HEK293 (cell line): ENCODE results near the gene IGF1R.

Experiments used
- CTCF ChIA-PET: fragments of 350-600 bp; formaldehyde crosslinking; extraction: SDS; loops from one replicate; lab custom pipeline; 2021; ENCODE audit warnings: antibody characterized with exemption; lab: Yijun Ruan, JAX
- POLR2A ChIA-PET: fragments of 300-600 bp; formaldehyde crosslinking; extraction: SDS; loops from one replicate; lab custom pipeline; 2020; ENCODE audit warnings: antibody characterized with exemption, inconsistent platforms; lab: Yijun Ruan, JAX
- H3K27ac ChIP-seq: fragments of 200-500 bp; sonication (Bioruptor generic); 2 replicates; pipeline ENCODE4 v1.5.1; 2014; ENCODE audit warnings: low read depth, low read length, control low read depth, inconsistent platforms; ENCODE audit errors: extremely low read depth
- H3K36me3 ChIP-seq, 2 experiments: fragments of 200-500 bp in 1 of 2; sonication (Bioruptor generic) in 1 of 2; 1 replicate in 1 of 2; 2 replicates in 1 of 2; pipeline ENCODE4 v1.5.1; 2014 to 2017; ENCODE audit warnings: inconsistent platforms in 2 of 2, low read length in 2 of 2; ENCODE audit not compliant: control insufficient read depth in 2 of 2, insufficient read depth in 1 of 2
- H3K4me1 ChIP-seq: fragments of 200-500 bp; sonication (Bioruptor generic); 2 replicates; pipeline ENCODE4 v1.5.1; 2014; ENCODE audit warnings: mild to moderate bottlenecking, low read length, inconsistent platforms; ENCODE audit not compliant: control insufficient read depth, insufficient read depth
- H3K4me3 ChIP-seq: 2 replicates; pipeline ENCODE4 v1.5.1; 2011; ENCODE audit warnings: low read depth, mild to moderate bottlenecking, control low read depth, low read length, moderate library complexity
- H3K9me3 ChIP-seq: fragments of 200-500 bp; sonication (Bioruptor generic); 2 replicates; pipeline ENCODE4 v1.5.1; 2014; ENCODE audit warnings: low read depth, low read length, inconsistent platforms; ENCODE audit not compliant: control insufficient read depth, insufficient read depth
- ATF2 ChIP-seq: fragments of 450-650 bp; formaldehyde crosslinking; IDR thresholded peaks from 2 replicates; pipeline ENCODE4 v1.5.1; 2016; ENCODE audit warnings: missing biosample characterization, missing genetic modification characterization, low read depth
- EGR2 ChIP-seq: fragments of 450-650 bp; formaldehyde crosslinking; IDR thresholded peaks from 2 replicates; pipeline ENCODE4 v1.5.1; 2016; ENCODE audit warnings: low read depth, missing biosample characterization, missing genetic modification characterization
- REPIN1 ChIP-seq: fragments of 450-650 bp; formaldehyde crosslinking; IDR thresholded peaks from 2 replicates; pipeline ENCODE4 v1.5.1; 2017; ENCODE audit warnings: missing biosample characterization, missing genetic modification characterization, low read depth
- SALL2 ChIP-seq: fragments of 450-650 bp; formaldehyde crosslinking; IDR thresholded peaks from 2 replicates; pipeline ENCODE4 v1.5.0; 2017; ENCODE audit warnings: missing biosample characterization, mild to moderate bottlenecking, missing genetic modification characterization, borderline replicate concordance
- YY1 ChIP-seq: fragments of 450-650 bp; formaldehyde crosslinking; IDR thresholded peaks from 2 replicates; pipeline ENCODE4 v1.5.1; 2018; ENCODE audit warnings: missing biosample characterization, missing genetic modification characterization
- ZBTB1 ChIP-seq: fragments of 450-650 bp; formaldehyde crosslinking; IDR thresholded peaks from 2 replicates; pipeline ENCODE4 v1.5.1; 2016; ENCODE audit warnings: missing biosample characterization, missing genetic modification characterization
- ZNF10 ChIP-seq: fragments of 450-650 bp; formaldehyde crosslinking; IDR thresholded peaks from 2 replicates; pipeline ENCODE4 v1.5.1; 2017; ENCODE audit warnings: missing biosample characterization, missing genetic modification characterization
- ZNF121 ChIP-seq: fragments of 450-650 bp; formaldehyde crosslinking; IDR thresholded peaks from 2 replicates; pipeline ENCODE4 v1.5.1; 2016; ENCODE audit warnings: missing biosample characterization, missing genetic modification characterization
- ZNF18 ChIP-seq: fragments of 450-650 bp; formaldehyde crosslinking; IDR thresholded peaks from 2 replicates; pipeline ENCODE4 v1.5.1; 2016; ENCODE audit warnings: missing biosample characterization, missing genetic modification characterization
- ZNF184 ChIP-seq: fragments of 450-650 bp; IDR thresholded peaks from 2 replicates; pipeline ENCODE4 v1.5.1; 2018; ENCODE audit warnings: missing biosample characterization, mild to moderate bottlenecking, missing genetic modification characterization
- ZNF221 ChIP-seq: fragments of 450-650 bp; formaldehyde crosslinking; IDR thresholded peaks from 2 replicates; pipeline ENCODE4 v1.5.1; 2017; ENCODE audit warnings: missing biosample characterization, missing genetic modification characterization, borderline replicate concordance
- ZNF23 ChIP-seq: fragments of 450-650 bp; formaldehyde crosslinking; IDR thresholded peaks from 2 replicates; pipeline ENCODE4 v1.5.1; 2016; ENCODE audit warnings: missing biosample characterization, missing genetic modification characterization, borderline replicate concordance
- ZNF335 ChIP-seq: fragments of 450-650 bp; formaldehyde crosslinking; conservative IDR thresholded peaks from 2 replicates; pipeline ENCODE4 v1.5.1; 2016; ENCODE audit warnings: missing biosample characterization, missing genetic modification characterization
- ZNF341 ChIP-seq: fragments of 450-650 bp; formaldehyde crosslinking; IDR thresholded peaks from 2 replicates; pipeline ENCODE4; 2016; ENCODE audit warnings: low read depth, missing biosample characterization, missing genetic modification characterization
- ZNF391 ChIP-seq: fragments of 450-650 bp; formaldehyde crosslinking; IDR thresholded peaks from 2 replicates; pipeline ENCODE4 v1.5.1; 2016; ENCODE audit warnings: low read depth, missing biosample characterization, missing genetic modification characterization, borderline replicate concordance
- ZNF404 ChIP-seq: fragments of 450-650 bp; formaldehyde crosslinking; IDR thresholded peaks from 2 replicates; pipeline ENCODE4 v1.5.1; 2017; ENCODE audit warnings: missing biosample characterization, missing genetic modification characterization
- ZNF548 ChIP-seq: fragments of 450-650 bp; formaldehyde crosslinking; IDR thresholded peaks from 2 replicates; pipeline ENCODE4 v1.5.1; 2016; ENCODE audit warnings: missing biosample characterization, missing genetic modification characterization
- ZNF629 ChIP-seq: fragments of 450-650 bp; formaldehyde crosslinking; IDR thresholded peaks from 2 replicates; pipeline ENCODE4 v1.5.1; 2017; ENCODE audit warnings: missing biosample characterization, missing genetic modification characterization
- ZNF654 ChIP-seq: fragments of 450-650 bp; formaldehyde crosslinking; IDR thresholded peaks from 2 replicates; pipeline ENCODE4 v1.5.1; 2016; ENCODE audit warnings: low read depth, missing biosample characterization, missing genetic modification characterization
- ZNF670 ChIP-seq: fragments of 450-650 bp; formaldehyde crosslinking; IDR thresholded peaks from 2 replicates; pipeline ENCODE4 v1.5.1; 2016; ENCODE audit warnings: missing biosample characterization, missing genetic modification characterization, low read depth
- ZSCAN16 ChIP-seq: fragments of 450-650 bp; formaldehyde crosslinking; IDR thresholded peaks from 2 replicates; pipeline ENCODE4 v1.5.1; 2016; ENCODE audit warnings: missing biosample characterization, missing genetic modification characterization

IGF1R gene

GRCh38 chr15:98684995-98685525, 36.7 kb downstream of the IGF1R start:
- H3K4me1 ChIP-seq: peaks cover 44% of the 10 kb centered on the region
- peak; percentile 69; the same call in 1 of the 2 replicates for TF ChIP-seq ZNF121 (tag by site-specific recombination)
- TF ChIP-seq ZNF654 (tag by site-specific recombination): no peak
- CTCF ChIA-PET: interaction anchor here (0.7 to 1.7 kb wide), 5 partner anchors 12 to 171 kb away, joined by 3 to 4 read pairs (median 3); no protein-coding TSS in a partner anchor
- no peaks in the 10 kb centered on the region for H3K9me3 ChIP-seq
- H3K27ac ChIP-seq: no peak overlapping the region
- POLR2A ChIA-PET: interaction anchor here (0.6 kb wide), 1 partner anchor 43 kb away, joined by 4 read pairs; no protein-coding TSS in a partner anchor
- H3K4me3 ChIP-seq: no peak overlapping the region
- no peaks in the 10 kb centered on the region for H3K36me3 ChIP-seq

GRCh38 chr15:98686983-98687382, 38.6 kb downstream of the IGF1R start:
- POLR2A ChIA-PET: no interaction called here
- TF ChIP-seq ZNF10 (tag by site-specific recombination) (peak; percentile 81), SALL2 (tag by site-specific recombination) (no peak), ZNF335 (tag by site-specific recombination) (no peak), ZSCAN16 (tag by site-specific recombination) (0 out of 2 replicates have a peak, but pooled peaks have one; percentile 61)
- Histone ChIP-seq H3K4me1 (peaks cover 44% of the 10 kb centered on the region), H3K9me3 (no peaks in the 10 kb centered on the region), H3K36me3 (no peaks in the 10 kb centered on the region), H3K27ac (no peak overlapping the region), H3K4me3 (no peak overlapping the region)
- CTCF ChIA-PET: interaction anchor here (0.6 to 1.1 kb wide), 5 partner anchors 8 to 73 kb away, joined by 3 to 4 read pairs (median 3); no protein-coding TSS in a partner anchor

- no peak overlapping the region for H3K27ac ChIP-seq
- CTCF ChIA-PET: interaction anchor here (0.6 kb wide), 1 partner anchor 17 kb away, joined by 4 read pairs; no protein-coding TSS in a partner anchor
- H3K36me3 ChIP-seq: no peaks in the 10 kb centered on the region
- no peak overlapping the region for H3K4me3 ChIP-seq
- no peaks in the 10 kb centered on the region for H3K9me3 ChIP-seq
- no peak for TF ChIP-seq ZNF391
- no peak for TF ChIP-seq ZNF670 (tag by site-specific recombination)
- TF ChIP-seq ZNF184: 0 out of 2 replicates have a peak, but pooled peaks have one; percentile 14
- POLR2A ChIA-PET: no interaction called here
- H3K4me1 ChIP-seq: peaks cover 34% of the 10 kb centered on the region
These were observed 41.1 kb downstream of the IGF1R start for GRCh38 chr15:98689431-98689861.

GRCh38 chr15:98690272-98690950, 42.1 kb downstream of the IGF1R start:
- Histone ChIP-seq H3K4me1 (peaks cover 36% of the 10 kb centered on the region), H3K9me3 (no peaks in the 10 kb centered on the region), H3K36me3 (no peaks in the 10 kb centered on the region), H3K27ac (no peak overlapping the region), H3K4me3 (no peak overlapping the region)
- ChIA-PET POLR2A (no interaction called here), CTCF (interaction anchor here (0.7 kb wide), 1 partner anchor 82 kb away, joined by 4 read pairs; no protein-coding TSS in a partner anchor)
- TF ChIP-seq EGR2 (peak; percentile 26; the same call in 1 of the 2 replicates), ZBTB1 (tag by site-specific recombination) (no peak)

- POLR2A ChIA-PET: no interaction called here
- H3K36me3 ChIP-seq: no peaks in the 10 kb centered on the region
- peaks cover 36% of the 10 kb centered on the region for H3K4me1 ChIP-seq
- CTCF ChIA-PET: interaction anchor here (0.6 to 1.5 kb wide), 2 partner anchors 30 to 173 kb away, joined by 3 to 5 read pairs; no protein-coding TSS in a partner anchor
- no peaks in the 10 kb centered on the region for H3K9me3 ChIP-seq
- H3K27ac ChIP-seq: no peak overlapping the region
- no peak overlapping the region for H3K4me3 ChIP-seq
- no peak for TF ChIP-seq SALL2 (tag by site-specific recombination)
- TF ChIP-seq ZNF341: no peak
- TF ChIP-seq ZNF18 (tag by site-specific recombination): no peak
- no peak for TF ChIP-seq YY1 (tag by site-specific recombination)
- no peak for TF ChIP-seq ZNF404 (tag by site-specific recombination)
- TF ChIP-seq ZNF548 (tag by site-specific recombination): no peak
- TF ChIP-seq ZNF221: no peak
- TF ChIP-seq ZNF629: no peak
- TF ChIP-seq EGR2: no peak
- no peak for TF ChIP-seq REPIN1 (tag by site-specific recombination)
- no peak for TF ChIP-seq ZNF23
- TF ChIP-seq ATF2 (tag by site-specific recombination): no peak
These were observed 43.9 kb downstream of the IGF1R start for GRCh38 chr15:98692213-98692612.
